ENCODE data around the gene DUSP22. TPM values are rescaled to one million over a fixed set of nuclear protein-coding genes. Genes with fewer than 3 reads are reported as not detected.

Gene DUSP22
- total RNA-seq, 4 donors from 2014 or later = 53.2 to 89.8 (median 73.7) TPM

DNA sequence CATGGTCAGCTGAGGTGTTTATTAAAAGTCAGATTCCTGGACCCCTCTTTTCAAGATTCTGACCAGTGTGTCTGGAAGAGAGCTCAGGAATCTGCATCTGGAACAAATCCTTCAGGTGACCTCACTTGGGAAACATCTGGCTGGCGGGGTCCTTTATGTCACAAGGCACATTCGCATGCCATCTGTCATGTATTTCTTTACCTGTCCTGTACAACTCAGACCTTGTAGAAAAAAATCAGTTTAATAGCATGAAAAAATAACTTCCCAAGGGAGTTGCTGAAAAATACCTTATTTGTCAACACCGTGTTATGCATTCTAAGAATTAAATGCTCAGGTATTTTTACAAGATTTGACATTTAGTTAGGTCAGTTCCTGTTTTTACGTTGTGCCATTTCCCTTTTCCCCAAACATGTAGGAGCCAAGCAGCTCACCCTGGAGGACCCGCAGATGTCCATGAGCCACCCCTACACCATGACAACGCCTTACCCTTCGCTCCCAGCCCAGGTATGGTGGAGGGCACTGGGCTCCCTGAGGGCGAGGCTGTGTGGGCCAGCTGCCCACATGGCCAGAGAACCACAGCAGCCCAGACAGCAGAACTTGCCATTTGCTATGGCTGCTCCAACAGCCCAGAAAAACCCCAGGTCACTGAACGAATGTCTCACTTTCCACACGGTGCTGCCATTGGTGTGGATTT is 103.3 kb downstream of the DUSP22 start:
- H3K4me3 ChIP-seq = no peak overlapping the region
- H3K27ac ChIP-seq = no peak overlapping the region
- H3K36me3 ChIP-seq = no peaks in the 10 kb centered on the region
- no peaks in the 10 kb centered on the region for H3K9me3 ChIP-seq
- WGBS, 2 donors = 70 to 78% methylated on average over 10 of the region's 10 CpGs
- DNase-seq (ENCODE audit: low spot score in 2 of 2) = no peak
- H3K27me3 ChIP-seq = peaks cover 0 to 47% of the 10 kb centered on the region in 2 donors
- peaks cover 0 to 34% (median 13%) of the 10 kb centered on the region in 4 donors for H3K4me1 ChIP-seq
- TF ChIP-seq EP300 (IDR thresholded peaks at IDR 0.05) (no peak), POLR2A (IDR thresholded peaks at IDR 0.05) (no peak)
- TF ChIP-seq, protein P1, sequence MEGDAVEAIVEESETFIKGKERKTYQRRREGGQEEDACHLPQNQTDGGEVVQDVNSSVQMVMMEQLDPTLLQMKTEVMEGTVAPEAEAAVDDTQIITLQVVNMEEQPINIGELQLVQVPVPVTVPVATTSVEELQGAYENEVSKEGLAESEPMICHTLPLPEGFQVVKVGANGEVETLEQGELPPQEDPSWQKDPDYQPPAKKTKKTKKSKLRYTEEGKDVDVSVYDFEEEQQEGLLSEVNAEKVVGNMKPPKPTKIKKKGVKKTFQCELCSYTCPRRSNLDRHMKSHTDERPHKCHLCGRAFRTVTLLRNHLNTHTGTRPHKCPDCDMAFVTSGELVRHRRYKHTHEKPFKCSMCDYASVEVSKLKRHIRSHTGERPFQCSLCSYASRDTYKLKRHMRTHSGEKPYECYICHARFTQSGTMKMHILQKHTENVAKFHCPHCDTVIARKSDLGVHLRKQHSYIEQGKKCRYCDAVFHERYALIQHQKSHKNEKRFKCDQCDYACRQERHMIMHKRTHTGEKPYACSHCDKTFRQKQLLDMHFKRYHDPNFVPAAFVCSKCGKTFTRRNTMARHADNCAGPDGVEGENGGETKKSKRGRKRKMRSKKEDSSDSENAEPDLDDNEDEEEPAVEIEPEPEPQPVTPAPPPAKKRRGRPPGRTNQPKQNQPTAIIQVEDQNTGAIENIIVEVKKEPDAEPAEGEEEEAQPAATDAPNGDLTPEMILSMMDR (IDR thresholded peaks at IDR 0.05) = no peak

DNA sequence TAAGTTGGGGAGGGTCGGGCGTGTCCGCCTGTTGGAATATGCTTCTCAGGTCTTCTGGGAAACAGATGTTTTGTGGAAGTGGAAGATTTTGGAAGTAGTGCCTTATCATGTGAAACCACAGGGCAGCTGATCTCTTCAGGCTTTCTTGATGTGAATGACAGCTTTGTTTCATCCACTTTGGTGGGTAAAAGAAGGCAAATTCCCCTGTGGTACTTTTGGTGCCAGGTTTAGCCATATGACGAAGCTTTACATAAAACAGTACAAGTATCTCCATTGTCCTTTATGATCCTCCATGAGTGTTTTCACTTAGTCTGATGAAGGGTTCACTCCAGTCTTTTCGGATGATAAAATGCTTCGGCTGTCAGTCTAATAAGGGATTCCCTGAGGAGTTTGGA is 103.8 kb downstream of the DUSP22 start:
- no peak for DNase-seq (ENCODE audit: low spot score in 2 of 2)
- Histone ChIP-seq H3K4me1 (peaks cover 0 to 29% (median 11%) of the 10 kb centered on the region in 4 donors), H3K27ac (no peak overlapping the region), H3K9me3 (no peaks in the 10 kb centered on the region), H3K36me3 (no peaks in the 10 kb centered on the region), H3K27me3 (peaks cover 0 to 41% of the 10 kb centered on the region in 2 donors), H3K4me3 (no peak overlapping the region)
- TF ChIP-seq EP300 (IDR thresholded peaks at IDR 0.05) (no peak), POLR2A (IDR thresholded peaks at IDR 0.05) (no peak)
- TF ChIP-seq, protein P1 (IDR thresholded peaks at IDR 0.05) = no peak
- WGBS, 2 donors = 73 to 80% methylated on average over 6 of the region's 6 CpGs

DNA sequence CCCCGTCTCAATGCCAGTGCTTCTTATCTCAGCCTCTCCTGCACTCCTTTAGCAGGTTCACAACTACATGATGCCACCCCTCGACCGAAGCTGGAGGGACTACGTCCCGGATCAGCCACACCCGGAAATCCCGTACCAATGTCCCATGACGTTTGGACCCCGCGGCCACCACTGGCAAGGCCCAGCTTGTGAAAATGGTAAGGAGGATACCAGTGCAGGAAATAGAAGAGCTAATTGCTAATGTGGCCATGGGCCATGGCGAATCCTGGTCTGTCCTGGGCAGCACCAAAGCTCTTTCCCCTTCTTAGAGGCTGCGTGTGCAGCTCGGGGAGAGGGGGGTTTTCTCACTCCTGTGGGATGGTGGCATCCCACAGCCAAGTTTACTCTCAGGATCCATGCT is 104.8 kb downstream of the DUSP22 start:
- TF ChIP-seq POLR2A (IDR thresholded peaks at IDR 0.05) (no peak), EP300 (IDR thresholded peaks at IDR 0.05) (no peak)
- TF ChIP-seq, protein P1 (IDR thresholded peaks at IDR 0.05) = no peak
- WGBS, 2 donors = 91 to 92% methylated on average over 13 of the region's 13 CpGs
- Histone ChIP-seq H3K4me1 (peaks cover 0 to 19% (median 7%) of the 10 kb centered on the region in 4 donors), H3K9me3 (no peaks in the 10 kb centered on the region), H3K27ac (no peak overlapping the region), H3K4me3 (no peak overlapping the region), H3K27me3 (peaks cover 0 to 34% of the 10 kb centered on the region in 2 donors), H3K36me3 (no peaks in the 10 kb centered on the region)
- no peak for DNase-seq (ENCODE audit: low spot score in 2 of 2)

DNA sequence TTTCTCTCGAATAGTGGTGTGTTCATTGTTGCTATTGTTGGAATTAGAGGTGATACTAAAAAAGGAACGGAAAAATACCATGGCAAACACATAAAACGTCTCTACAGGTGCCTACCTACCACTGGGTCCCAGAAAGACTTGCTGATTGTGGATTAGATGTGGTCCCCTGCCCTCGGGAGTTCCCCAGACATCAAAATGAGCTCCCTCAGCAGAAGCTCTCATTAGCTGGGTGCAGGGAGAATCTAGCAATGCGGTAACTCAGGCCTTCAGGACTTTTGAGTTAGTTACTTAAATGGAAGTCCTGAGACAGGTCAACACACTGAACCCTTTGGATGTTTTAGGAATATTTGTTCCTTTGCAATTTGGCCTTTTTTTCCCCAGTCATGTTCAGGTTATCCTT is 105.3 kb downstream of the DUSP22 start:
- H3K27ac ChIP-seq = no peak overlapping the region
- no peak overlapping the region for H3K4me3 ChIP-seq
- DNase-seq (ENCODE audit: low spot score in 2 of 2) = no peak
- 77 to 78% methylated on average over 5 of the region's 5 CpGs for WGBS, 2 donors
- no peaks in the 10 kb centered on the region for H3K36me3 ChIP-seq
- TF ChIP-seq EP300 (IDR thresholded peaks at IDR 0.05) (no peak), POLR2A (IDR thresholded peaks at IDR 0.05) (no peak)
- TF ChIP-seq, protein P1 (IDR thresholded peaks at IDR 0.05) = no peak
- peaks cover 0 to 14% (median 4%) of the 10 kb centered on the region in 4 donors for H3K4me1 ChIP-seq
- peaks cover 0 to 28% of the 10 kb centered on the region in 2 donors for H3K27me3 ChIP-seq
- H3K9me3 ChIP-seq = no peaks in the 10 kb centered on the region

DNA sequence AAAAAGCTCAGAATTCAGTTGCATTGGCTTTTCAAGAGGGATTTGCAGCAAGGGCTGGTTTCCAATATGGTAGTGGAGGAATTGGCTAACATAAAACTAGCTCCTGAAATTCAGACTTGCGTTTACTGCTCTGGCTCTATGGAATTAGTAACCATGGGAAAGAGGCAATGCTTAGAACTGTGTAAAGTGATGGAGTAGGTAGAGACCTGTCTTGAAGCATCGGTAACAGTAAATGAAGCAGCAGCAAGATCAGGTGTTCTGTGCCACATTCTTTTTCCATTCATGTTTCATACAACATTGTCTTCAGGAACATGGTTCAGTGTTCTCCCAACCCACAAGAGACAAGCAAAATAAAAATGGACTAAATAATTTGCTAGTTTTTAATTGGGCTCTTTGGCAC is 105.8 kb downstream of the DUSP22 start:
- Histone ChIP-seq H3K27me3 (peaks cover 0 to 27% of the 10 kb centered on the region in 2 donors), H3K4me3 (no peak overlapping the region), H3K27ac (no peak overlapping the region), H3K4me1 (peaks cover 0 to 9% (median 2%) of the 10 kb centered on the region in 4 donors), H3K36me3 (no peaks in the 10 kb centered on the region), H3K9me3 (no peaks in the 10 kb centered on the region)
- WGBS, 2 donors = 88 to 90% methylated on average over 2 of the region's 2 CpGs
- DNase-seq (ENCODE audit: low spot score in 2 of 2) = no peak
- TF ChIP-seq, protein P1 (IDR thresholded peaks at IDR 0.05) = no peak

All from tibial nerve (tissue), 4 donors.